GM18526 (cell line): Measurements from ENCODE around the gene MRNIP.

Experiments
- POLR2A ChIP-seq: IDR thresholded peaks from 3 replicates; pipeline ENCODE4 v1.6.1; 2011; ENCODE audit not compliant: insufficient read length; ENCODE audit errors: extremely low read depth

The MRNIP gene

GRCh38 chr5:179879003-179879689, 20.5 kb upstream of the MRNIP start:
- TF ChIP-seq POLR2A, result no peak

GRCh38 chr5:179878222-179879002, 19.8 kb upstream of the MRNIP start:
- no peak for TF ChIP-seq POLR2A

DNA sequence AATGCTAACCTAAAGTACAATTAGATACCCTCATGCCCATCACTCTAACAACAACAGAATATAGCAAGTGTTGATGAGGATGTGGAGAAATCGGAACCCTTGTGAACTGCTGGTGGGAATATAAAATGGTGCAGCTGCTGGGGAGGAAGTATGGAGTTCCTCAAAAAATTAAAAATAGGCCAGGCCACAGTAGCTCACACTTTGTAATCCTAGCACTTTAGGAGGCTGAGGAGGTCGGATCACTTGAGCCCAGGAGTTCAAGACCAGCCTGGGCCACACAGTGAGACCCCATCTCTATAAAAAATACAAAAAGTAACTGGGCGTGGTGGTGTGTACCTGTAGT, 18.0 kb upstream of the MRNIP start:
- no peak for TF ChIP-seq POLR2A

- TF ChIP-seq POLR2A, result no peak
These were observed 17.4 kb upstream of the MRNIP start for GRCh38 chr5:179875741-179876609.

DNA sequence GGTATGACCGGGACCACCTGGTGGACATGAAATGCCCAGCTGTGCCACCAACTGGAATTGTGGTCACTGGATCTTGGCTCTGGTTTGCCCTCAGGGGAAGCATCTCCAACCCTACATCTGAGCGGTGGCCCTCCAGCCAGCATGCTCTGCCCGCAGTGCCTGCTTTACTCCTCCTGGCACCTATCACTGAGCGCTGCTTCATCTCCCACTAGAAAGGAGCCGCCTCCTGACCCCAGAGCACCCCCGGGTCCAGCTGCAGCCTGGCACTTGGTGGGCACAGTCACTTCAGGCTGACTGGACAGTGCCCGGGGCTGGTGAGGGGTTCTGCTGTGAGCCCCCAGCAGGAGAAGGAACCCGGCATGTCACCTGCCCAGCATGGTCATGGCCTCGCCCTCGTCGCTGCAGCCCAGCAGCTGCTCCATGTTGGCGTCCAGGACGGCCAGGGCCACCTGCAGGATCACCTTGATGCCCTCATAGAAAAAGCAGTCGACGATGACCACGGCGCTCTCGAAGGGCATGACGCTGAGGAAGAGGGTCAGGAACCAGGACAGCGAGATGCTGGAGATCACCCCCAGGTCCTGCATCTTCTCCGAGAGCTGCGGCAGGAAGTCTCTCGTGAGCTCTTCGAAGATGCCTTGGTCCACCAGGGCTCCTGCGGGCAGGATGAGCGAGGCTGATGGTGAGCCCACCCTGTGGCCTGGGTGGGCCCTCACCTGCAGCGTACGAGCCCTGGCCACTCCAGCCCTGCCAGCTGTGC, 16.1 kb upstream of the MRNIP start:
- TF ChIP-seq POLR2A, result no peak

GRCh38 chr5:179874136-179874535, 15.5 kb upstream of the MRNIP start:
- no peak for TF ChIP-seq POLR2A

DNA sequence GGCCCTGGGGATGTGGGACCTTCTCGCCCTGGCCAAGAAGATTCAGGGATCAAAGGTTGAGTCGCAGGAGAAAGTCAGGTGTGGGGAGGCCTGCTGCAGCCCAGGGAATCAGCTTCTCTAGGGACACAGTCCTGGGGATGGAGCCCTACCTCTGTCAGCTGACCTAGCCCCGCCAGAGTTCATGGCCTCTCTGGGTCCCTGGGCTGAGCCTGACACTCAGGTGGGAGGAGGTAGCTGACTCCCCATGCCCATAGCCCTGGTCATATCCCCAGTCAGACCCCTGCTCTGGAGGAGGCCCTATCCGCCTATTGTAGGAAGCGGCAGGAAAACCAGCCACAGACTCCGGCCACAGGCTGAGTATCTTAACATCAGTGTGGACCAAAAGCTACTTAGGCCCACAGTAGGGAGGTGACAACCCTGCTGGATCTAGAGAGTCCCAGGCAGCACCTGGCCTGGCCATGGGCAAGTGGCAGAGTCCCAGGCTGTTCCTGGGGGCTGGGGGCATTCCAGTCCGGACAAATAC, 15.0 kb upstream of the MRNIP start:
- no peak for TF ChIP-seq POLR2A

DNA sequence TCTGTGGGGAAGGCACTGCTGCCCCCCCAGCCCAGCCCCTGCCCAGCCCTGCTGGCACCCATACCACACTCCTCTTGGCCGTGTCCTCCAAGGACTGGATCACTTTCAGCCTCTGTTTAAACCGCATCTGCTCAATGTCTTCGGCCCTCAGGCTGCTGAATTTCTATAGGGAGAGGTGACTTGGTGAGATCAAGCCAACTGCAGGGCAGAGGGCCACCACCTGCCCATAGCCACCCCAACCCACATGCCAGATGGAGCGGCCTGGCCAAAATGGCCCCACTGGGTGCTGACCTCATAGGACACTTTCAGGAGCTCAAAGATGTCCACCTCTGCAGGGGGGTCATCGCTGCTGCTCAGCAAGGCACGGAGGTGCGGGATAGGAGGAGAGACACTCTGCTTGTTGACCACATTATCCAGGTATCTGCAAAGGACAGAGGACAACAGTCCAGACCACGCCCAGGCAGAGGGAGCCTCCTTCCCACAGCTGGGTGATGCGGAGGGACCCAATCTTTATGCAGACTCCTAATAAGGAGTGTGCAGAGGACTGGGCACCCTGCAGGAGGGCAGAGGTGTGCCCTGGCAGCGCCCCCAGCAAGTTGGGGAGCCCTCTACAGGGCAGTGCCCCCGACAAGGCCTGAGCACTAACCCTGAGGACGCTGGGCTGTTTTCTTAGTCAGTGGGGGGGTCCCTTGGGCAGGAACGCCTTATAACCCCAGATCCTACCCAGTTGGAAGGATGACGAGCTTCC, 14.4 kb upstream of the MRNIP start:
- no peak for TF ChIP-seq POLR2A

GRCh38 chr5:179872055-179872827, 13.6 kb upstream of the MRNIP start:
- TF ChIP-seq POLR2A, result no peak

GRCh38 chr5:179870952-179871351, 12.3 kb upstream of the MRNIP start:
- no peak for TF ChIP-seq POLR2A

DNA sequence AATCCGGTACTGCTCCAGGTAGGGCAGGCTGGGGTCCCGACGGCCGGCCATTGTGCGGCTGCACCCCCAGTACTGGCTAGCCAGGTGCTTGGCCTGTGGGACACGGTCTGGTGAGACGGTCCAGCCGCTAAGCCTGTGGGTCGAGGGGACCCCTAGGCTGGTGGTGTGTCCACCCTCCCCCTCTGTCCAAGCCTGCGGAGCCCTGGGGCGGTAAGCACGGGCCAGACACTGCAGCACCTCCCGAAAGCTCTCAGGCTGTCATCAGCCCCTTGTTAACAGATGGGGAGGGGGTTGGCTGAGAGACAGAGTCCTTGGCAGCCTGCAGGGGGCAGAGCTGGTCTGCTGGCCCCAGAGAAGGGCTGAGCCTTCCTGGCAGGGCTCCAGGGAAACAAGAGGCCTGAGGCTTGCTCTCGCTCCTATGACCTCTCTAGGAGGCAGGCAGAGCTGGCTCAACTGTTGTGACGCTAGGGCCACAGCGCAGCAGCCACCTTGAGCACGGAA, 11.8 kb upstream of the MRNIP start:
- TF ChIP-seq POLR2A, result no peak

- TF ChIP-seq POLR2A, result no peak
These were observed 11.2 kb upstream of the MRNIP start for GRCh38 chr5:179869641-179870402.

GRCh38 chr5:179869101-179869500, 10.5 kb upstream of the MRNIP start:
- no peak for TF ChIP-seq POLR2A
